ENCODE results near the gene PIP5K1A. TPM values are rescaled to one million over a fixed set of nuclear protein-coding genes. Genes with fewer than 3 reads are reported as not detected.
"Not testable (repeated sequence)": the region's sequence is repeated elsewhere in the genome, so short reads cannot be mapped to it uniquely, and the experiment has no call there.

PIP5K1A gene
- total RNA-seq, 4 donors from 2014 or later: 23.4 to 46.8 (median 36.9) TPM

DNA sequence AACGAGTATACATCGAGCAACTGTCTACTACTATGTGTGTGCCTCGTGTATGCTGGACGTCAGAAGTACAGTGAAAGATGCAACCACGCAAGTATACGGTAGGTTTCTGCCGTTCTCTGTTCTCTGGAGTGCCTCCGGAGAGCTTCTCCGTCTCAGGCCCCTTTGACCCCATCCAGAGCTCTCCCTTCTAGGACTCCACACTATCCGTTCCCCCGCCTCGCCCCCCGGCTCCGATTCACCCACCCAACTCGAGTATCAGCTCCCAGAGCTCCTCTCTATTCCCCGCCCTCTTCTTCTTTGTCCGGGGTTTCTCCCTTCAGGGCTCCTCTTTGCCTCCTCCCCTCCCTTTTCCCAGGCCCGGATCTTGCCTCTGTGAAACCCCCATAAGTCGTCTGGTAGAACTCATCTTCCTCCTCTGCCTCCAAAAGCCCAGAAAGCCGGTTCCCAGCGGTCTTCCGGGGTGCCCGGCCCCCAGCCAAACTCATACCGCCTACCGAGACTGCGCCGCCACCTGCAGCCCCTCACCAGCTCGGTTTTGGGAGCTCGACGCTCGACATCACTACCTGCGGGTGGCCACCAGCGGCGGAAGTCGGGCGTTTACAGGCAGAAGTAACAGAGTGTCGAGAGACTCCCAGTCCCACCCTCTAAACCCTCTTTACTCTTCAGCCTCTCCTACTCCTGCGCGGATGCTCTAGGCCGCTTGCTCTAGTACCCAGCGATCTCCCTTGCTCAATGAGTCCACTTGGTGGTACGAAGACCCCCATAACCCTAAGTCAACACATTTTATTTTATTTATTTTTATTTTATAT is 8.5 kb upstream of the PIP5K1A start, which contains the start of gene VPS72:
Gene VPS72 (minus strand): TSS at position 561 of the 809 bp plus-strand sequence. CDS start 76 bp downstream, at position 485.
- no peaks in the 10 kb centered on the region for H3K9me3 ChIP-seq
- peak within 1 kb of the TSS; percentile 92 to 99 (median 94) for H3K27ac ChIP-seq
- H3K27me3 ChIP-seq: no peaks in the 10 kb centered on the region
- TF ChIP-seq POLR2A (IDR thresholded peaks at IDR 0.05): peak; percentile 67 to 74
- TF ChIP-seq, protein P1, sequence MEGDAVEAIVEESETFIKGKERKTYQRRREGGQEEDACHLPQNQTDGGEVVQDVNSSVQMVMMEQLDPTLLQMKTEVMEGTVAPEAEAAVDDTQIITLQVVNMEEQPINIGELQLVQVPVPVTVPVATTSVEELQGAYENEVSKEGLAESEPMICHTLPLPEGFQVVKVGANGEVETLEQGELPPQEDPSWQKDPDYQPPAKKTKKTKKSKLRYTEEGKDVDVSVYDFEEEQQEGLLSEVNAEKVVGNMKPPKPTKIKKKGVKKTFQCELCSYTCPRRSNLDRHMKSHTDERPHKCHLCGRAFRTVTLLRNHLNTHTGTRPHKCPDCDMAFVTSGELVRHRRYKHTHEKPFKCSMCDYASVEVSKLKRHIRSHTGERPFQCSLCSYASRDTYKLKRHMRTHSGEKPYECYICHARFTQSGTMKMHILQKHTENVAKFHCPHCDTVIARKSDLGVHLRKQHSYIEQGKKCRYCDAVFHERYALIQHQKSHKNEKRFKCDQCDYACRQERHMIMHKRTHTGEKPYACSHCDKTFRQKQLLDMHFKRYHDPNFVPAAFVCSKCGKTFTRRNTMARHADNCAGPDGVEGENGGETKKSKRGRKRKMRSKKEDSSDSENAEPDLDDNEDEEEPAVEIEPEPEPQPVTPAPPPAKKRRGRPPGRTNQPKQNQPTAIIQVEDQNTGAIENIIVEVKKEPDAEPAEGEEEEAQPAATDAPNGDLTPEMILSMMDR (IDR thresholded peaks at IDR 0.05 in 4 of 5, conservative IDR thresholded peaks at IDR 0.05 in 1 of 5): peak in 4 of 5 experiments; percentile 27 to 45 (median 40)
- in situ Hi-C loops (cut with MboI; ENCODE audit: low sequenced_read_pairs in 4 of 4) (loop anchor here in 2 of 4 donors (10.0 kb wide), 2 partner anchors 65 to 155 kb away; partner anchors contain the start of genes PSMD4 (in 1 of the 2) and RFX5 (in 1 of the 2)), intact Hi-C loops (cut with DNase I; ENCODE audit: low total_unique reads) (loop anchor here (1.0 kb wide), 1 partner anchor 24 kb away; the partner anchor contains the start of gene SCNM1)
- ATAC-seq: peak; percentile 74 to 83
- H3K4me3 ChIP-seq: peak within 1 kb of the TSS; percentile 81 to 98 (median 86)
- DNase-seq: peak; percentile 82 to 89
- peaks cover 0 to 12% of the 10 kb centered on the region in 2 donors for H3K36me3 ChIP-seq
- H3K4me1 ChIP-seq: peaks cover 30 to 34% of the 10 kb centered on the region in 2 donors

GRCh38 chr1:151192047-151192446 is 6.3 kb upstream of the PIP5K1A start:
- Histone ChIP-seq H3K4me3 (no peak overlapping the region), H3K27me3 (no peaks in the 10 kb centered on the region), H3K36me3 (no peaks in the 10 kb centered on the region), H3K4me1 (peaks cover 22 to 40% of the 10 kb centered on the region in 2 donors), H3K9me3 (no peaks in the 10 kb centered on the region), H3K27ac (no peak overlapping the region)
- ATAC-seq: no peak
- intact Hi-C loops (cut with DNase I; ENCODE audit: low total_unique reads): no loop called here
- no peak for DNase-seq
- in situ Hi-C loops (cut with MboI; ENCODE audit: low sequenced_read_pairs in 4 of 4): loop anchor here in 2 of 4 donors (10.0 kb wide), 2 partner anchors 63 to 153 kb away; partner anchors contain the start of genes PSMD4 (in 1 of the 2) and RFX5 (in 1 of the 2)
- TF ChIP-seq POLR2A (IDR thresholded peaks at IDR 0.05): no peak
- TF ChIP-seq, protein P1 (IDR thresholded peaks at IDR 0.05 in 4 of 5, conservative IDR thresholded peaks at IDR 0.05 in 1 of 5): no peak

DNA sequence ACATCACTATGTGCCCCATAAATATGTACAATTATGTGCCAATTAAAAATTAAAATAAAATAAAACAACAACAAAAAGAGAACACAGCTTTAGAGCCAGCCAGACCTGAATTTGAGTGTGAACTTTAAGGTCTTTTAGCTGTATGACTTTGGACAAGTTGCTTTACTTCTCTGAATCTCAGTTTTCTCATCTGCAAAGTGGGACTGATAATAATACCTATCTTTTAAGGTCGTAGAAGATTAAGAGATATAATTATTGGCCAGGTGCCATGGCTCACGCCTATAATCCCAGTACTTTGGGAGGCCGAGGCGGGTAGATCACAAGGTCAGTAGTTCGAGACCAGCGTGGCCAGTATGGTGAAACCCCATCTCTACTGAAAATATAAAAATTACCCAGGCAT is 5.0 kb upstream of the PIP5K1A start:
- no peak overlapping the region for H3K27ac ChIP-seq
- ATAC-seq (no peak), DNase-seq (no peak)
- intact Hi-C loops (cut with DNase I; ENCODE audit: low total_unique reads): no loop called here
- H3K27me3 ChIP-seq: no peaks in the 10 kb centered on the region
- H3K9me3 ChIP-seq: no peaks in the 10 kb centered on the region
- in situ Hi-C loops (cut with MboI; ENCODE audit: low sequenced_read_pairs in 4 of 4): loop anchor here in 2 of 4 donors (10.0 kb wide), 2 partner anchors 61 to 151 kb away; partner anchors contain the start of genes PSMD4 (in 1 of the 2) and RFX5 (in 1 of the 2)
- H3K36me3 ChIP-seq: no peaks in the 10 kb centered on the region
- H3K4me1 ChIP-seq: peaks cover 10 to 28% of the 10 kb centered on the region in 2 donors
- TF ChIP-seq POLR2A (IDR thresholded peaks at IDR 0.05): no peak
- TF ChIP-seq, protein P1 (IDR thresholded peaks at IDR 0.05 in 4 of 5, conservative IDR thresholded peaks at IDR 0.05 in 1 of 5): no peak
- H3K4me3 ChIP-seq: no peak overlapping the region

- H3K4me3 ChIP-seq: no peak overlapping the region
- in situ Hi-C loops (cut with MboI; ENCODE audit: low sequenced_read_pairs in 4 of 4): loop anchor here in 2 of 4 donors (10.0 kb wide), 2 partner anchors 61 to 151 kb away; partner anchors contain the start of genes PSMD4 (in 1 of the 2) and RFX5 (in 1 of the 2)
- DNase-seq (no peak), ATAC-seq (no peak)
- H3K36me3 ChIP-seq: no peaks in the 10 kb centered on the region
- no peak overlapping the region for H3K27ac ChIP-seq
- no peaks in the 10 kb centered on the region for H3K27me3 ChIP-seq
- peaks cover 4 to 23% of the 10 kb centered on the region in 2 donors for H3K4me1 ChIP-seq
- no peak for TF ChIP-seq POLR2A (IDR thresholded peaks at IDR 0.05)
- TF ChIP-seq, protein P1 (IDR thresholded peaks at IDR 0.05 in 4 of 5, conservative IDR thresholded peaks at IDR 0.05 in 1 of 5): no peak
- intact Hi-C loops (cut with DNase I; ENCODE audit: low total_unique reads): no loop called here
- no peaks in the 10 kb centered on the region for H3K9me3 ChIP-seq
Observed at GRCh38 chr1:151193856-151194255, 4.5 kb upstream of the PIP5K1A start.

GRCh38 chr1:151194894-151195594 is 3.3 kb upstream of the PIP5K1A start:
- H3K36me3 ChIP-seq, ATAC-seq, H3K9me3 ChIP-seq, H3K27me3 ChIP-seq: not testable (repeated sequence)
- peak in 1 of 2 donors; percentile 67 for DNase-seq
- Histone ChIP-seq H3K27ac (peak overlapping the region; percentile 69 to 99 (median 96)), H3K4me1 (peaks cover 7 to 25% of the 10 kb centered on the region in 2 donors), H3K4me3 (peak overlapping the region in 2 of 4 donors; percentile 35 to 39)
- in situ Hi-C loops (cut with MboI; ENCODE audit: low sequenced_read_pairs in 4 of 4) (loop anchor here (5.0 to 10.0 kb wide), 3 partner anchors 57 to 150 kb away; partner anchors contain the start of genes PSMD4 (in 4 of the 4) and RFX5 (in 1 of the 4)), intact Hi-C loops (cut with DNase I; ENCODE audit: low total_unique reads) (loop anchor here (5.0 kb wide), 2 partner anchors 132 to 147 kb away; partner anchors contain the start of gene PI4KB)
